HepG2 (cell line): ENCODE results near the gene HOXA11. TPM values are rescaled to one million over a fixed set of nuclear protein-coding genes. Genes with fewer than 3 reads are reported as not detected.
A peak's percentile ranks its signal among the peaks of the same experiment; 100 is the strongest.

Experiments used
- CBX5 ChIP-seq: sonication (generic); formaldehyde crosslinking; IDR thresholded peaks from 2 replicates; pipeline ENCODE4 v1.4.0; 2020; ENCODE audit warnings: missing genetic modification reagents, borderline replicate concordance
- DMAP1 ChIP-seq: IDR thresholded peaks from 2 replicates; pipeline ENCODE4 v1.6.1; 2016
- EEA1 ChIP-seq: sonication (generic); formaldehyde crosslinking; IDR thresholded peaks from 2 replicates; pipeline ENCODE4 v1.5.1; 2020; ENCODE audit warnings: mild to moderate bottlenecking, missing genetic modification reagents, borderline replicate concordance
- NCOA1 ChIP-seq: sonication (generic); formaldehyde crosslinking; IDR thresholded peaks from 2 replicates; pipeline ENCODE4 v1.9.0; 2021; ENCODE audit warnings: missing genetic modification reagents
- NFE2L1 ChIP-seq: sonication (generic); formaldehyde crosslinking; IDR thresholded peaks from 2 replicates; pipeline ENCODE4 v1.4.0; 2020; ENCODE audit warnings: missing genetic modification reagents, mild to moderate bottlenecking, borderline replicate concordance
- PHF8 ChIP-seq: sonication (generic); formaldehyde crosslinking; IDR thresholded peaks from 2 replicates; pipeline ENCODE4 v1.5.0; 2020; ENCODE audit warnings: missing genetic modification reagents
- SMYD3 ChIP-seq: sonication (generic); formaldehyde crosslinking; IDR thresholded peaks from 2 replicates; pipeline ENCODE4 v1.8.1; 2023; ENCODE audit warnings: mild to moderate bottlenecking, missing genetic modification reagents
- ZBTB20 ChIP-seq: sonication (generic); formaldehyde crosslinking; IDR thresholded peaks from 2 replicates; pipeline ENCODE4 v1.8.1; 2023; ENCODE audit warnings: missing genetic modification reagents, low read depth, mild to moderate bottlenecking, borderline replicate concordance
- ZNF644 ChIP-seq: IDR thresholded peaks from 2 replicates; pipeline ENCODE4 v1.6.1; 2016; ENCODE audit warnings: low read depth
- ZNF724P ChIP-seq: sonication (generic); formaldehyde crosslinking; IDR thresholded peaks from 2 replicates; pipeline ENCODE4 v1.8.0; 2022; ENCODE audit warnings: missing genetic modification reagents, borderline replicate concordance
- ZNF747 ChIP-seq: sonication (generic); formaldehyde crosslinking; IDR thresholded peaks from 2 replicates; pipeline ENCODE4 v1.8.1; 2023; ENCODE audit warnings: missing genetic modification reagents, mild to moderate bottlenecking, borderline replicate concordance
- ZSCAN9 ChIP-seq: IDR thresholded peaks from 2 replicates; pipeline ENCODE4 v1.6.1; 2016; ENCODE audit warnings: borderline replicate concordance
- polyA plus RNA-seq, 8 experiments: library from polyadenylated mRNA; depleted of rRNA in 3 of 8; stranded (reverse) in 7 of 8; unstranded in 1 of 8; fragments of >200 nt; fragmentation: Illumina TruSeq in 4 of 8; extraction: Trizol in 4 of 8; gene quantifications; 2 replicates each; pipeline versions ENCODE4 v1.2.1 to v1.2.3, GENCODE V29; 2011 to 2016; ENCODE audit warnings: low read depth in 4 of 8, missing spikeins in 1 of 8, mixed read lengths in 1 of 8; ENCODE audit not compliant: insufficient read depth in 1 of 8
- total RNA-seq, 5 experiments: library from RNA; depleted of rRNA; stranded (reverse); fragments of >200 nt; fragmentation: Illumina TruSeq; extraction: Trizol; gene quantifications; 2 replicates each; pipeline ENCODE4 v1.2.3, GENCODE V29; 2016; ENCODE audit warnings: low read depth in 1 of 5
- TF ChIP-seq, protein P1 (sequence below): sonication (generic); formaldehyde crosslinking; conservative IDR thresholded peaks from 2 replicates; pipeline ENCODE4 v1.8.0; 2022; ENCODE audit warnings: mild to moderate bottlenecking, moderate library complexity, missing genetic modification reagents
- TF ChIP-seq, protein P2 (sequence below): sonication (generic); formaldehyde crosslinking; IDR thresholded peaks from 2 replicates; pipeline ENCODE4 v1.4.0; 2020; ENCODE audit warnings: mild to moderate bottlenecking, missing genetic modification reagents
- TF ChIP-seq, protein P3 (sequence below): sonication (generic); formaldehyde crosslinking; IDR thresholded peaks from 2 replicates; pipeline ENCODE4 v1.5.0; 2020; ENCODE audit warnings: missing genetic modification reagents
- TF ChIP-seq, protein P4 (sequence below): sonication (generic); formaldehyde crosslinking; IDR thresholded peaks from 2 replicates; pipeline ENCODE4 v1.9.0; 2022; ENCODE audit warnings: missing genetic modification reagents, mild to moderate bottlenecking, borderline replicate concordance
- TF ChIP-seq, protein P5 (sequence below): sonication (generic); formaldehyde crosslinking; IDR thresholded peaks from 2 replicates; pipeline ENCODE4 v1.8.0; 2022; ENCODE audit warnings: mild to moderate bottlenecking, missing genetic modification reagents, moderate library complexity

HOXA11 gene
- total and polyA plus RNA-seq, 2 of the 13 experiments (the other 11 are each of a cell fraction or from before 2014, with no cell fraction given) = not detected

DNA sequence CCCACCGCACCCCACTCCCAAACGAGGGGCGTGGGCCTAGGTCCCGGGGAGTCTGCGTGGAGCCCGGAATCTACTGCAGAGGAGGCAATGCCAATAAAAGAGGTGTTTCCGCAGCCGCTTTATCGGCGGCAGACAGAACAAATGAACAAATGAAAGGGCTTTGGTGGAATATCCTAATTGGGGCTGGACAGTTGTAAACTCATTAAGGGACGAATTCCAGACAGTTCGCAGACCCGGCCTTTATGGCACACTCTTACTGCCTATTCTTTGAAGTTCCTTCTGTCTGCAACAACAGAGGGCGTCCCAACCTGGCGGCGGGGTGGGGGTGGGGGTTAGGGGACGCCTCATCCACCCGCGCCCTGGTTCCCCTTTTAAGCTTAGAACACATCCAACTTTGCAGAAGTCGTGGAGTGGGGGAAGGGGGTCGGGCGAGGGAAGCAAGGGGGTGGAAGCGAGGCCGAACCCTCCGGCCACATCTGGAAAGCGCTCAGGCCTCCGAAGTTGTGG, 23.8 kb downstream of the HOXA11 start (continued):
- TF ChIP-seq, protein P1, sequence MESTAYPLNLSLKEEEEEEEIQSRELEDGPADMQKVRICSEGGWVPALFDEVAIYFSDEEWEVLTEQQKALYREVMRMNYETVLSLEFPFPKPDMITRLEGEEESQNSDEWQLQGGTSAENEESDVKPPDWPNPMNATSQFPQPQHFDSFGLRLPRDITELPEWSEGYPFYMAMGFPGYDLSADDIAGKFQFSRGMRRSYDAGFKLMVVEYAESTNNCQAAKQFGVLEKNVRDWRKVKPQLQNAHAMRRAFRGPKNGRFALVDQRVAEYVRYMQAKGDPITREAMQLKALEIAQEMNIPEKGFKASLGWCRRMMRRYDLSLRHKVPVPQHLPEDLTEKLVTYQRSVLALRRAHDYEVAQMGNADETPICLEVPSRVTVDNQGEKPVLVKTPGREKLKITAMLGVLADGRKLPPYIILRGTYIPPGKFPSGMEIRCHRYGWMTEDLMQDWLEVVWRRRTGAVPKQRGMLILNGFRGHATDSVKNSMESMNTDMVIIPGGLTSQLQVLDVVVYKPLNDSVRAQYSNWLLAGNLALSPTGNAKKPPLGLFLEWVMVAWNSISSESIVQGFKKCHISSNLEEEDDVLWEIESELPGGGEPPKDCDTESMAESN (CRISPR knock-in tag) = no peak
- TF ChIP-seq ZNF644 (CRISPR knock-in tag) (no peak), ZNF747 (CRISPR knock-in tag) (peak; percentile 12; the same call in 1 of the 2 replicates), ZNF724P (CRISPR knock-in tag) (no peak), EEA1 (CRISPR knock-in tag) (no peak), DMAP1 (CRISPR knock-in tag) (no peak), NCOA1 (CRISPR knock-in tag) (no peak), ZSCAN9 (CRISPR knock-in tag) (no peak), CBX5 (CRISPR knock-in tag) (no peak), SMYD3 (CRISPR knock-in tag) (no peak), NFE2L1 (no peak), ZBTB20 (CRISPR knock-in tag) (no peak), PHF8 (CRISPR knock-in tag) (peak; percentile 8; the same call in 1 of the 2 replicates)
- TF ChIP-seq, protein P2, sequence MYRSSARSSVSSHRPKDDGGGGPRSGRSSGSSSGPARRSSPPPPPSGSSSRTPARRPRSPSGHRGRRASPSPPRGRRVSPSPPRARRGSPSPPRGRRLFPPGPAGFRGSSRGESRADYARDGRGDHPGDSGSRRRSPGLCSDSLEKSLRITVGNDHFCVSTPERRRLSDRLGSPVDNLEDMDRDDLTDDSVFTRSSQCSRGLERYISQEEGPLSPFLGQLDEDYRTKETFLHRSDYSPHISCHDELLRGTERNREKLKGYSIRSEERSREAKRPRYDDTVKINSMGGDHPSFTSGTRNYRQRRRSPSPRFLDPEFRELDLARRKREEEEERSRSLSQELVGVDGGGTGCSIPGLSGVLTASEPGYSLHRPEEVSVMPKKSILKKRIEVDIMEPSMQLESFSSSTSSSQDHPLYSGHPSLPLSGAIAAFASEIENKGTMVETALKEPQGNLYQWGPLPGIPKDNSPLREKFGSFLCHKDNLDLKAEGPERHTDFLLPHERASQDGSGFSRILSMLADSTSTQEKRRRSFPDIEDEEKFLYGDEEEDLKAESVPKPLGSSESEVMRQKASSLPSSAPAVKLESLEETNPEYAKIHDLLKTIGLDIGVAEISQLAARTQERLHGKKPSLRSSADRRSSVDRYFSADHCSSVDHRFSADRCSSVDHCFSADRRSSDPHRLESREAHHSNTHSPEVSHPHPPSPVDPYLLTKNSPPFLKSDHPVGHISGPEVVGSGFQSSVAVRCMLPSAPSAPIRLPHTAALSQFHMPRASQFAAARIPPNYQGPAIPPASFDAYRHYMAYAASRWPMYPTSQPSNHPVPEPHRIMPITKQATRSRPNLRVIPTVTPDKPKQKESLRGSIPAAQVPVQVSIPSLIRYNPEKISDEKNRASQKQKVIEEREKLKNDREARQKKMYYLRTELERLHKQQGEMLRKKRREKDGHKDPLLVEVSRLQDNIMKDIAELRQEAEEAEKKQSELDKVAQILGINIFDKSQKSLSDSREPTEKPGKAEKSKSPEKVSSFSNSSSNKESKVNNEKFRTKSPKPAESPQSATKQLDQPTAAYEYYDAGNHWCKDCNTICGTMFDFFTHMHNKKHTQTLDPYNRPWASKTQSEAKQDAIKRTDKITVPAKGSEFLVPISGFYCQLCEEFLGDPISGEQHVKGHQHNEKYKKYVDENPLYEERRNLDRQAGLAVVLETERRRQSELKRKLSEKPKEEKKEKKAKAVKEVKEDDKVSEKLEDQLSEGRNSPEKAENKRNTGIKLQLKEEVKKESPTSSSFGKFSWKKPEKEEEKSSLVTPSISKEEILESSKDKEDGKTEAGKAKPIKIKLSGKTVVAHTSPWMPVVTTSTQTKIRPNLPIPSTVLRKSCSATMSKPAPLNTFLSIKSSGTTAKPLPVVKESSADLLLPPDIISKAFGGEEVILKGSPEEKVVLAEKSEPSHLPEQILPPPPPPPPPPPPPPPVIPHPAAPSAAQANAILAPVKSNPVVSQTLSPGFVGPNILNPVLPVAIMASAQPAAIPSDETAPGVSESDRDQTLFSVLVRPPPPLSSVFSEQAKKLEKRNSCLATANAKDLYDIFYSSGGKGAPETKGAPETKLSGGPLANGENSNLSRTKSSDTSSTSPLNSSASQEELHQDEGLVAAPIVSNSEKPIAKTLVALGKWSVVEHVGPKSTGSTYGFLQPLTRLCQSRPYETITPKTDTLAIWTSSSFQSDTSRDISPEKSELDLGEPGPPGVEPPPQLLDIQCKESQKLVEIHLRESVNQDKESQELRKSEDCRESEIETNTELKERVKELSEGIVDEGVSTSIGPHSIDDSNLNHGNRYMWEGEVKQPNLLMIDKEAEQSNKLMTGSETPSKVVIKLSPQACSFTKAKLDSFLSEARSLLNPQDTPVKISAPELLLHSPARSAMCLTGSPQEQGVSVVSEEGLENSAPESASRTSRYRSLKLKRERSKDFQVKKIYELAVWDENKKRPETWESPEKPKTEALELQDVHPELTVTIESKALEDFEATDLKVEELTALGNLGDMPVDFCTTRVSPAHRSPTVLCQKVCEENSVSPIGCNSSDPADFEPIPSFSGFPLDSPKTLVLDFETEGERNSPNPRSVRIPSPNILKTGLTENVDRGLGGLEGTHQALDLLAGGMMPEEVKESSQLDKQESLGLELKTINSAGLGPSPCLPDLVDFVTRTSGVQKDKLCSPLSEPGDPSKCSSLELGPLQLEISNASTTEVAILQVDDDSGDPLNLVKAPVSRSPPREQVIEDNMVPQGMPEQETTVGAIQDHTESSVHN = no peak
- TF ChIP-seq, protein P3, sequence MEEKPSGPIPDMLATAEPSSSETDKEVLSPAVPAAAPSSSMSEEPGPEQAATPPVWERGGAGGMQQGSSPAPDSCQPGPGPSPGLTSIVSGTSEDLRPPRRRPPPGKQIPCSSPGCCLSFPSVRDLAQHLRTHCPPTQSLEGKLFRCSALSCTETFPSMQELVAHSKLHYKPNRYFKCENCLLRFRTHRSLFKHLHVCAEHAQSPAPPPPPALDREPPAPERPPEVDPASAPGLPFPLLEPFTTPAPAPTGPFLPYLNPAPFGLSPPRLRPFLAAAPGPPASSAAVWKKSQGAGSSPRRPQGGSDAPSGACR (CRISPR knock-in tag) = 0 out of 2 replicates have a peak, but pooled peaks have one; percentile 4
- TF ChIP-seq, protein P4, sequence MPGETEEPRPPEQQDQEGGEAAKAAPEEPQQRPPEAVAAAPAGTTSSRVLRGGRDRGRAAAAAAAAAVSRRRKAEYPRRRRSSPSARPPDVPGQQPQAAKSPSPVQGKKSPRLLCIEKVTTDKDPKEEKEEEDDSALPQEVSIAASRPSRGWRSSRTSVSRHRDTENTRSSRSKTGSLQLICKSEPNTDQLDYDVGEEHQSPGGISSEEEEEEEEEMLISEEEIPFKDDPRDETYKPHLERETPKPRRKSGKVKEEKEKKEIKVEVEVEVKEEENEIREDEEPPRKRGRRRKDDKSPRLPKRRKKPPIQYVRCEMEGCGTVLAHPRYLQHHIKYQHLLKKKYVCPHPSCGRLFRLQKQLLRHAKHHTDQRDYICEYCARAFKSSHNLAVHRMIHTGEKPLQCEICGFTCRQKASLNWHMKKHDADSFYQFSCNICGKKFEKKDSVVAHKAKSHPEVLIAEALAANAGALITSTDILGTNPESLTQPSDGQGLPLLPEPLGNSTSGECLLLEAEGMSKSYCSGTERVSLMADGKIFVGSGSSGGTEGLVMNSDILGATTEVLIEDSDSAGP (CRISPR knock-in tag) = no peak
- TF ChIP-seq, protein P5, sequence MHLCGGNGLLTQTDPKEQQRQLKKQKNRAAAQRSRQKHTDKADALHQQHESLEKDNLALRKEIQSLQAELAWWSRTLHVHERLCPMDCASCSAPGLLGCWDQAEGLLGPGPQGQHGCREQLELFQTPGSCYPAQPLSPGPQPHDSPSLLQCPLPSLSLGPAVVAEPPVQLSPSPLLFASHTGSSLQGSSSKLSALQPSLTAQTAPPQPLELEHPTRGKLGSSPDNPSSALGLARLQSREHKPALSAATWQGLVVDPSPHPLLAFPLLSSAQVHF (CRISPR knock-in tag) = no peak
